Measurements from ENCODE around the gene PTPN6. TPM values are rescaled to one million over a fixed set of nuclear protein-coding genes. Genes with fewer than 3 reads are reported as not detected.
A peak's percentile ranks its signal among the peaks of the same experiment; 100 is the strongest.

Gene PTPN6
- total and polyA plus RNA-seq, 2 of the 8 experiments (the other 6 are each of a cell fraction or from before 2014, with no cell fraction given): 16.3 to 28.4 TPM

GRCh38 chr12:6914246-6914946 is 36.8 kb upstream of the PTPN6 start, which contains the start of gene ENO2 (continued):
- TF ChIP-seq SIRT6 (IDR thresholded peaks at IDR 0.05; ENCODE audit: low read length) (no peak), EP300 (IDR thresholded peaks at IDR 0.05; ENCODE audit: borderline replicate concordance in 1 of 2, low read depth in 2 of 2, low read length in 2 of 2) (no peak), CTBP2 (IDR thresholded peaks at IDR 0.05; ENCODE audit: borderline replicate concordance, insufficient read depth, insufficient read length, low read length) (no peak), GABPA (IDR thresholded peaks at IDR 0.05; ENCODE audit: borderline replicate concordance, insufficient read depth, low read length) (no peak), HDAC2 (IDR thresholded peaks at IDR 0.05; ENCODE audit: borderline replicate concordance in 1 of 2, low read depth in 2 of 2, low read length in 2 of 2) (no peak), SIN3A (conservative IDR thresholded peaks at IDR 0.05 in 1 of 2, IDR thresholded peaks at IDR 0.05 in 1 of 2; ENCODE audit: low read depth in 1 of 2, low read length in 2 of 2) (no peak), MAX (IDR thresholded peaks at IDR 0.05) (peak; percentile 21; the same call in 1 of the 2 replicates), BRCA1 (IDR thresholded peaks at IDR 0.05; ENCODE audit: low read depth, low read length) (no peak), GTF2F1 (IDR thresholded peaks at IDR 0.05; ENCODE audit: borderline replicate concordance, low read depth, low read length) (no peak), NRF1 (IDR thresholded peaks at IDR 0.05; ENCODE audit: low read depth, low read length) (no peak; the same call in 1 of the 2 replicates), SAP30 (IDR thresholded peaks at IDR 0.05; ENCODE audit: insufficient read depth, insufficient replicate concordance, low read length) (no peak), E2F6 (IDR thresholded peaks at IDR 0.05) (peak; percentile 58; the same call in 1 of the 2 replicates), RBBP5 (IDR thresholded peaks at IDR 0.05; ENCODE audit: borderline replicate concordance, low read depth, low read length) (0 out of 2 replicates have a peak, but pooled peaks have one; percentile 38), TAF1 (IDR thresholded peaks at IDR 0.05; ENCODE audit: low read depth, low read length) (peak; percentile 37; the same call in 1 of the 2 replicates), CEBPB (IDR thresholded peaks at IDR 0.05; ENCODE audit: low read depth, low read length) (no peak), BACH1 (IDR thresholded peaks at IDR 0.05; ENCODE audit: low read length) (no peak), POLR2AphosphoS5 (IDR thresholded peaks at IDR 0.05; ENCODE audit: low read depth, low read length) (no peak), SRF (IDR thresholded peaks at IDR 0.05; ENCODE audit: low read depth, low read length) (no peak), CBX8 (IDR thresholded peaks at IDR 0.05; ENCODE audit: borderline replicate concordance, low read depth, low read length) (no peak), USF2 (IDR thresholded peaks at IDR 0.05; ENCODE audit: low read length) (no peak), CHD2 (IDR thresholded peaks at IDR 0.05; ENCODE audit: low read length) (no peak), RXRA (IDR thresholded peaks at IDR 0.05; ENCODE audit: insufficient read depth, low read depth, low read length) (no peak)
